Colonic mucosa (tissue), 4 donors: ENCODE data around the gene ARMC3. TPM values are rescaled to one million over a fixed set of nuclear protein-coding genes. Genes with fewer than 3 reads are reported as not detected.

Experiments used
- DNase-seq: peaks from one replicate; pipeline ENCODE4 v3.0.0-alpha.2; 2020
- H3K27ac ChIP-seq: fragments of 200-600 bp; one replicate; pipeline ENCODE4 v1.8.0; 2021
- H3K27me3 ChIP-seq: fragments of 200-600 bp; one replicate; pipeline ENCODE4 v1.8.0; 2021
- H3K36me3 ChIP-seq: fragments of 200-600 bp; one replicate; pipeline ENCODE4 v1.8.0; 2021
- H3K4me1 ChIP-seq: fragments of 200-600 bp; one replicate; pipeline ENCODE4 v1.8.0; 2021; ENCODE audit warnings: mild to moderate bottlenecking
- H3K4me3 ChIP-seq: fragments of 200-600 bp; one replicate; pipeline ENCODE4 v1.8.0; 2021
- H3K9ac ChIP-seq, 2 donors: one replicate each; pipeline ENCODE4 v1.7.0; 2013; ENCODE audit warnings: control low read depth in 2 of 2, low read depth in 2 of 2, low read length in 2 of 2
- H3K9me3 ChIP-seq: fragments of 200-600 bp; one replicate; pipeline ENCODE4 v1.8.0; 2021
- CTCF ChIP-seq: fragments of 200-600 bp; IDR thresholded peaks from one replicate; pipeline ENCODE4 v1.8.0; 2022; ENCODE audit warnings: antibody characterized with exemption, mild to moderate bottlenecking
- intact Hi-C: fragments of 100-400 bp; cut with DNase I; formaldehyde crosslinking; loops from one replicate; pipeline ENCODE4 v1.14.1; 2022
- total RNA-seq, 2 donors: library from RNA; stranded (reverse); fragmentation: NEBNext Ultra II Directional in 1 of 2; extraction: Animal tissue kit (Norgen Biotek cat#: 25700) in 1 of 2; gene quantifications; one replicate each; pipeline ENCODE4 v1.2.1, GENCODE V29; 2021
- donor health status: healthy.
- donor health status: DM: no; HTN: no; CAD: no.
- donor health status: DM: no; HTN: no; CAD: no.

ARMC3 gene
- total RNA-seq, 2 donors from 2014 or later = not detected

- Histone ChIP-seq H3K27ac (no peak overlapping the region), H3K9ac (no peak overlapping the region), H3K4me1 (no peaks in the 10 kb centered on the region), H3K9me3 (no peaks in the 10 kb centered on the region), H3K36me3 (no peaks in the 10 kb centered on the region), H3K27me3 (no peaks in the 10 kb centered on the region), H3K4me3 (no peak overlapping the region)
- intact Hi-C loops = loop anchor here (5.0 to 10.0 kb wide), 3 partner anchors 80 to 980 kb away; no protein-coding TSS in a partner anchor
- no peak for DNase-seq
- TF ChIP-seq CTCF = no peak
Observed at GRCh38 chr10:22986771-22987542, 59.1 kb downstream of the ARMC3 start.

- peak; percentile 88 for TF ChIP-seq CTCF
- intact Hi-C loops = loop anchor here (5.0 to 10.0 kb wide), 3 partner anchors 79 to 981 kb away; no protein-coding TSS in a partner anchor
- peak; percentile 71 for DNase-seq
Observed at GRCh38 chr10:22988581-22989360, 60.9 kb downstream of the ARMC3 start.

GRCh38 chr10:22990443-22990842, 62.6 kb downstream of the ARMC3 start:
- H3K9ac ChIP-seq = no peak overlapping the region
- no peaks in the 10 kb centered on the region for H3K4me1 ChIP-seq
- intact Hi-C loops = loop anchor here (10.0 kb wide), 1 partner anchor 1496 kb away; no protein-coding TSS in a partner anchor
- TF ChIP-seq CTCF = no peak
- H3K36me3 ChIP-seq = no peaks in the 10 kb centered on the region
- no peak overlapping the region for H3K4me3 ChIP-seq
- H3K27ac ChIP-seq = no peak overlapping the region
- DNase-seq = no peak
- H3K9me3 ChIP-seq = no peaks in the 10 kb centered on the region
- no peaks in the 10 kb centered on the region for H3K27me3 ChIP-seq

More at GRCh38 chr10:22988581-22989360, 60.9 kb downstream of the ARMC3 start:
- no peak overlapping the region for H3K27ac ChIP-seq
- no peaks in the 10 kb centered on the region for H3K27me3 ChIP-seq
- no peaks in the 10 kb centered on the region for H3K9me3 ChIP-seq
- no peaks in the 10 kb centered on the region for H3K4me1 ChIP-seq
- H3K4me3 ChIP-seq = no peak overlapping the region
- no peaks in the 10 kb centered on the region for H3K36me3 ChIP-seq
- H3K9ac ChIP-seq = no peak overlapping the region

- no peaks in the 10 kb centered on the region for H3K9me3 ChIP-seq
- DNase-seq = no peak
- no peak overlapping the region for H3K9ac ChIP-seq
- no peak overlapping the region for H3K4me3 ChIP-seq
- intact Hi-C loops = loop anchor here (10.0 kb wide), 1 partner anchor 1497 kb away; no protein-coding TSS in a partner anchor
- H3K36me3 ChIP-seq = no peaks in the 10 kb centered on the region
- H3K27ac ChIP-seq = no peak overlapping the region
- TF ChIP-seq CTCF = no peak
- H3K27me3 ChIP-seq = no peaks in the 10 kb centered on the region
- no peaks in the 10 kb centered on the region for H3K4me1 ChIP-seq
Observed at GRCh38 chr10:22992075-22992474, 64.2 kb downstream of the ARMC3 start.

- DNase-seq = no peak
- no peak for TF ChIP-seq CTCF
- Histone ChIP-seq H3K9me3 (no peaks in the 10 kb centered on the region), H3K4me3 (no peak overlapping the region), H3K36me3 (no peaks in the 10 kb centered on the region), H3K9ac (no peak overlapping the region), H3K27ac (no peak overlapping the region), H3K27me3 (no peaks in the 10 kb centered on the region), H3K4me1 (no peaks in the 10 kb centered on the region)
- intact Hi-C loops = loop anchor here (10.0 kb wide), 1 partner anchor 1498 kb away; no protein-coding TSS in a partner anchor
Observed at GRCh38 chr10:22992621-22993020, 64.8 kb downstream of the ARMC3 start.
